Left lung (tissue), 10 donors: Measurements from ENCODE around the gene SYAP1. TPM values are rescaled to one million over a fixed set of nuclear protein-coding genes. Genes with fewer than 3 reads are reported as not detected.

Experiments
- ATAC-seq: fragments of 200-7000 bp; cut with Tn5 transposase; one replicate; pipeline ENCODE4 v1.9.1; 2020; ENCODE audit warnings: moderate library complexity
- DNase-seq, 4 donors: peaks; one replicate each; pipeline ENCODE4 v3.0.0-alpha.2; 2013 to 2020
- H3K27ac ChIP-seq, 2 donors: fragments of 200-600 bp; sonication (generic) in 1 of 2; one replicate each; pipeline versions ENCODE4 v1.5.0 to v1.8.0; 2020 to 2021
- H3K27me3 ChIP-seq, 2 donors: fragments of 200-600 bp; sonication (generic) in 1 of 2; one replicate each; pipeline versions ENCODE4 v1.5.0 to v1.8.0; 2020 to 2021
- H3K36me3 ChIP-seq, 2 donors: fragments of 200-600 bp; sonication (generic) in 1 of 2; one replicate each; pipeline versions ENCODE4 v1.5.0 to v1.8.0; 2020 to 2021
- H3K4me1 ChIP-seq, 2 donors: fragments of 200-600 bp; one replicate each; pipeline ENCODE4 v1.8.0; 2021
- H3K4me3 ChIP-seq, 2 donors: fragments of 200-600 bp; sonication (generic) in 1 of 2; one replicate each; pipeline versions ENCODE4 v1.5.0 to v1.8.0; 2020 to 2021; ENCODE audit warnings: mild to moderate bottlenecking in 1 of 2
- H3K9me3 ChIP-seq, 2 donors: fragments of 200-600 bp; sonication (generic) in 1 of 2; one replicate each; pipeline versions ENCODE4 v1.5.0 to v1.8.0; 2020 to 2021
- intact Hi-C, 2 donors: fragments of 100-400 bp; cut with DNase I; formaldehyde crosslinking; loops; one replicate each; pipeline versions ENCODE4 v1.11.2 to v1.14.2; 2022
- polyA plus RNA-seq, 6 donors: library from polyadenylated mRNA; unstranded; fragments of 120-200 nt; gene quantifications; one replicate each; pipeline ENCODE4 v1.2.1, GENCODE V29; 2013; ENCODE audit not compliant: insufficient read length in 6 of 6
- total RNA-seq, 2 donors: library from RNA; stranded (reverse); fragmentation: NEBNext Ultra II Directional; extraction: Animal tissue kit (Norgen Biotek cat#: 25700); gene quantifications; one replicate each; pipeline ENCODE4 v1.2.1, GENCODE V29; 2021
- TF ChIP-seq, protein P1 (sequence below), 2 donors: fragments of 200-600 bp; sonication (generic) in 1 of 2; IDR thresholded peaks; one replicate each; pipeline versions ENCODE4 v1.5.0 to v1.8.0; 2021; ENCODE audit warnings: antibody characterized with exemption in 2 of 2
- donor health status: DM: no; HTN: yes; CAD: no.
- donor health status: DM: no; HTN: no; CAD: no.

SYAP1 gene
- total and polyA plus RNA-seq, 8 donors: 17.9 to 36.9 (median 23.0) TPM

DNA sequence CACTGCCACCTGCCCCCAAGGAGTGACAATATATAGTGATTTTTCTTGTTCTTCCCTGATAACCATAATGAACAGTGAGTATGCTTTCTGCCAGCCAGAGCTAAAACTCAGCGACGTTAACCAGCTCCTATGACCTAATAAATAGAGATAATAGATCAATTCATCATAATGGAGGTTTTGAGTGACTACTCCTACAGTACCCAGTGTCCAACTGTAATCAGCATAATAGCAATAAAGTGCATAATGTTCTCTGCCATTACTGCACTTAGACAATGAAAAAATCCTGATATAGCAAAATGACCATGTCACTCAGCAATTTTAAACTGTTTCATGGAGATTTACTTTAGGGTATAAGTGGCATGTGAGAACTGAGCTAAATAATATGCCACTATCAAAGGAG is 46.2 kb downstream of the SYAP1 start:
- Histone ChIP-seq H3K4me3 (no peak overlapping the region), H3K27me3 (no peaks in the 10 kb centered on the region), H3K4me1 (no peaks in the 10 kb centered on the region), H3K36me3 (peaks cover 2 to 8% of the 10 kb centered on the region in 2 donors), H3K27ac (no peak overlapping the region), H3K9me3 (no peaks in the 10 kb centered on the region)
- intact Hi-C loops: no loop called here
- ATAC-seq (no peak), DNase-seq (no peak)
- TF ChIP-seq, protein P1, sequence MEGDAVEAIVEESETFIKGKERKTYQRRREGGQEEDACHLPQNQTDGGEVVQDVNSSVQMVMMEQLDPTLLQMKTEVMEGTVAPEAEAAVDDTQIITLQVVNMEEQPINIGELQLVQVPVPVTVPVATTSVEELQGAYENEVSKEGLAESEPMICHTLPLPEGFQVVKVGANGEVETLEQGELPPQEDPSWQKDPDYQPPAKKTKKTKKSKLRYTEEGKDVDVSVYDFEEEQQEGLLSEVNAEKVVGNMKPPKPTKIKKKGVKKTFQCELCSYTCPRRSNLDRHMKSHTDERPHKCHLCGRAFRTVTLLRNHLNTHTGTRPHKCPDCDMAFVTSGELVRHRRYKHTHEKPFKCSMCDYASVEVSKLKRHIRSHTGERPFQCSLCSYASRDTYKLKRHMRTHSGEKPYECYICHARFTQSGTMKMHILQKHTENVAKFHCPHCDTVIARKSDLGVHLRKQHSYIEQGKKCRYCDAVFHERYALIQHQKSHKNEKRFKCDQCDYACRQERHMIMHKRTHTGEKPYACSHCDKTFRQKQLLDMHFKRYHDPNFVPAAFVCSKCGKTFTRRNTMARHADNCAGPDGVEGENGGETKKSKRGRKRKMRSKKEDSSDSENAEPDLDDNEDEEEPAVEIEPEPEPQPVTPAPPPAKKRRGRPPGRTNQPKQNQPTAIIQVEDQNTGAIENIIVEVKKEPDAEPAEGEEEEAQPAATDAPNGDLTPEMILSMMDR (IDR thresholded peaks at IDR 0.05): no peak

DNA sequence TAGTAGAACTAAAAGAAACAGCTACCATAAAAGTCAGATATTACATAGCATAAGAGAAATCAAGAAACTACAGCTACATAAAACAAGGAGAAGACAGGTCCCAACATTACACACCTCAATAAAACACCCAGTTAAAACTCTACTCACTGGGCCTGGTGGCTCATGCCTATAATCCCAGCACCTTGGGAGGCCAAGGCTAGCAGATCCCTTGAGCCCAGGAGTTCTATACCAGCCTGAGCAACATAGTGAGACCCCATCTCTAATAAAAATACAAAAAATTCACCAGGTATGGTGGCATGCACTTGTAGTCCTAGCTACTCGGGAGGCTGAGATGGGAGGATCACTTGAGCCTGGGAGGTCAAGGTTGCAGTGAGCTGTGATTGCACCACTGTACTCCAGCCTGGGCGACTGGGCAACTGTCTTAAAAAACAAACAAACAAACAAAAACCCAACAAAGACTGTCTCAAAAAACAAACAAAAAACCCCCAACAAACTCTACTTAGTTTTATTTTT is 51.6 kb downstream of the SYAP1 start:
- DNase-seq (no peak), ATAC-seq (no peak)
- no peaks in the 10 kb centered on the region for H3K9me3 ChIP-seq
- intact Hi-C loops: no loop called here
- TF ChIP-seq, protein P1 (IDR thresholded peaks at IDR 0.05): no peak
- H3K4me3 ChIP-seq: no peak overlapping the region
- H3K27me3 ChIP-seq: no peaks in the 10 kb centered on the region
- no peaks in the 10 kb centered on the region for H3K36me3 ChIP-seq
- no peak overlapping the region for H3K27ac ChIP-seq
- H3K4me1 ChIP-seq: no peaks in the 10 kb centered on the region

DNA sequence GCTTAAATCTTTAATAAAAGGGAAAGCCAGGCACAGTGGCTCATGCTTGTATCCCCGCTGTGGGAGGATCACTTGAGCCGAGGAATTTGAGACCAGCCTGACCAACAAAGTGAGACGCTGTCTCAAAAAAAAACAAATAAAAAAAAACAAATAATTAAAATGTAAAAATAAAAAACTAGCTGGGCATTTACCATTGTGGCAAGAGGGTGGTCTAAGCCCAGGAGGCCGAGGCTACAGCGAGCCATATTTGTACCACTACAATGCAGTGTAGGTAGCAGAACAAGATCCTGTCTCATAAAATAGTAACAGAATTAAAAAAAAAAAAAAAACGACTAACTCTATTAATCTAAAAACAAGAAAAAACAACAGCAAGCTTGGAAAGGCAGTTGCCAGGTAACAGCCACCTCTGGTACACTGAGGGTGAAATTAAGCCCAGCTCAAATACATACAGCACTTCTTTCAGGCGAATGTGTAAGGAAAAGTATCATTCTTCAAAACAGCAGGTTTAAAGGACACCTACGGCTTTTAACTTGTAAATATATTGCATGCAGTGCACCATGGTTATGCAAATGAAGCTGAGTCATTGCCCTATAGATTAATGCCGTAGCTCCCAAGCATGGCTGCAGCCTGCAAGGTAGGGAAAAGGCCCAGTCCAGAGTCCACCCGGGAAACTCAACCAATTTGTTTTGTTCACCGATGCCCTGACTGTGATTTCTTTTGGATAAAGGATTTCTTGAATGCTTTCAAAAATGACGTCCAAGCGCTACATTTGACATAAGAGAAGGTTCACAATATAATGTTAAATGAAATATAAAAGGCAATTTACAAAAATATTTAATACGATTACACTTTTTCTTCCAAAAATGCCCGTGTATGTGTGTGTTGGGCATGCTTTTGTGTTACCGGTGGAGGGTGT is 52.3 kb downstream of the SYAP1 start:
- TF ChIP-seq, protein P1 (IDR thresholded peaks at IDR 0.05): no peak
- intact Hi-C loops: no loop called here
- no peaks in the 10 kb centered on the region for H3K36me3 ChIP-seq
- no peaks in the 10 kb centered on the region for H3K4me1 ChIP-seq
- no peak overlapping the region for H3K4me3 ChIP-seq
- ATAC-seq (no peak), DNase-seq (no peak)
- no peaks in the 10 kb centered on the region for H3K27me3 ChIP-seq
- H3K27ac ChIP-seq: no peak overlapping the region
- no peaks in the 10 kb centered on the region for H3K9me3 ChIP-seq

DNA sequence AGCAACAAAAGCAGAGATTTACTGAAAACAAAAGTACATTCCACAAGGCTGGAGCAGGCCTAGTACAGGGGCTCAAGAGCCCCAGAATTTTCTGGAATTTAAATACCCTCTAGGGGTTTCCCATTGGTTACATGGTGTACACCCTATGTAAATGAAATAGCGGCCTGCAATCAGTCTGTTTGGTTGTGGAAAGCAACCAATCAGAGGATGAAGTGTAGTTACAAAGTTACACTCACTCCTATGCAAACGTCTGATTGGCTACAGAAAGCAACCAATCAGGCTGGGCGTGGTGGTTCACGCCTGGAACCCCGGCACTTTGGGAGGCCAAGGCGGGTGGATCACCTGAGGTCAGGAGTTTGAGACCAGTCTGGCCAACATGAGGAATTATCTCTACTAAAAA is 53.0 kb downstream of the SYAP1 start:
- Histone ChIP-seq H3K27ac (no peak overlapping the region), H3K9me3 (no peaks in the 10 kb centered on the region), H3K36me3 (no peaks in the 10 kb centered on the region), H3K27me3 (no peaks in the 10 kb centered on the region), H3K4me3 (no peak overlapping the region), H3K4me1 (no peaks in the 10 kb centered on the region)
- TF ChIP-seq, protein P1 (IDR thresholded peaks at IDR 0.05): no peak
- ATAC-seq (no peak), DNase-seq (no peak)
- intact Hi-C loops: no loop called here

DNA sequence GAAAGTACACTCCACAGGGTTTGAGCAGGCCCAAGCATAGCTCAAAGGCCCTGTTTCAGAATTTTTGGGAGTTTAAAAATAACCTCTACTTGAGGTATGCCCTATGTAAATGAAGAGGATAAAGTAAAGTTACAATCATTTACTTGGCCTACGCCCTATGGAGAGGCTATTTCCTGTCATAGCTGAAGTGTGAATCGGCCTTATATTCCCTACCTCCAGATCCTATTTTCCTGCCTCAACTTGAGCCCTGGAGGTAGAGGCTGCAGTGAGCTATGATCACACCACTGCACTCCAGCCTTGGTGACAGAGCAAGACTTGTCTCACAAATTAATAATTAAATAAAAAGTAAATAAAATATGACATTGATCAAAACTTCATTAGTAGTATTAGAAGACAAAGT is 55.3 kb downstream of the SYAP1 start:
- no peaks in the 10 kb centered on the region for H3K27me3 ChIP-seq
- no peaks in the 10 kb centered on the region for H3K4me1 ChIP-seq
- no peaks in the 10 kb centered on the region for H3K9me3 ChIP-seq
- TF ChIP-seq, protein P1 (IDR thresholded peaks at IDR 0.05): no peak
- intact Hi-C loops: no loop called here
- DNase-seq (no peak), ATAC-seq (no peak)
- H3K27ac ChIP-seq: no peak overlapping the region
- no peaks in the 10 kb centered on the region for H3K36me3 ChIP-seq
- H3K4me3 ChIP-seq: no peak overlapping the region
